HG03439 (cell line): ENCODE measurements around the gene GALNT10.

ENCODE experiments used
- ATAC-seq: cut with Tn5 transposase; IDR thresholded peaks from one replicate; pipeline ENCODE4 v1.9.1; 2021; ENCODE audit warnings: mild to moderate bottlenecking, moderate library complexity; ENCODE audit not compliant: unreplicated experiment

GALNT10 gene

GRCh38 chr5:154176181-154176580 is 14.4 kb upstream of the GALNT10 start:
- no peak for ATAC-seq

DNA sequence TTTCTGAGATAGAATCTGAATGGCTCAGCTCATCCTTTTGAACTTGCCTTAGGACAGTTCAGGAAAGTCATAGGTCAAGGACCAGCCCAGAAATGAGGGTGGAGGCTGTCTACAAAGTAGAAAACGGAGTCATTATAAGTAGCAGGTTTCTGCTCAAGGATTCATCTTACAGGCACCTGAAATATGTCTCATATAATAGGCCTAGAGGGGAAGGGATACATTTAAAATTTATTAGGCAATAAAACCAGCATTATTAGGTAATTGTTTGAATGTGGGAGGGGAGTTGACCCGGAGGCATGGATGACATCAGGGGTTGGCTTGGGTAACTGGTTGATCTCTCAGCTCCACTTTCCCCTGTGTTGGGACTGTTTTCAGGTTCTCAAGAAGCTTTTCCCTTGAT is 11.9 kb upstream of the GALNT10 start:
- no peak for ATAC-seq

GRCh38 chr5:154179846-154180710 is 10.5 kb upstream of the GALNT10 start:
- ATAC-seq = peak; percentile 89

- ATAC-seq = no peak
Observed at GRCh38 chr5:154181161-154181560, 9.4 kb upstream of the GALNT10 start.

GRCh38 chr5:154189256-154189818 is 1.2 kb upstream of the GALNT10 start:
- ATAC-seq = peak; percentile 14

GRCh38 chr5:154189819-154190594 is 526 bp upstream of the GALNT10 start:
- peak; percentile 81 for ATAC-seq

DNA sequence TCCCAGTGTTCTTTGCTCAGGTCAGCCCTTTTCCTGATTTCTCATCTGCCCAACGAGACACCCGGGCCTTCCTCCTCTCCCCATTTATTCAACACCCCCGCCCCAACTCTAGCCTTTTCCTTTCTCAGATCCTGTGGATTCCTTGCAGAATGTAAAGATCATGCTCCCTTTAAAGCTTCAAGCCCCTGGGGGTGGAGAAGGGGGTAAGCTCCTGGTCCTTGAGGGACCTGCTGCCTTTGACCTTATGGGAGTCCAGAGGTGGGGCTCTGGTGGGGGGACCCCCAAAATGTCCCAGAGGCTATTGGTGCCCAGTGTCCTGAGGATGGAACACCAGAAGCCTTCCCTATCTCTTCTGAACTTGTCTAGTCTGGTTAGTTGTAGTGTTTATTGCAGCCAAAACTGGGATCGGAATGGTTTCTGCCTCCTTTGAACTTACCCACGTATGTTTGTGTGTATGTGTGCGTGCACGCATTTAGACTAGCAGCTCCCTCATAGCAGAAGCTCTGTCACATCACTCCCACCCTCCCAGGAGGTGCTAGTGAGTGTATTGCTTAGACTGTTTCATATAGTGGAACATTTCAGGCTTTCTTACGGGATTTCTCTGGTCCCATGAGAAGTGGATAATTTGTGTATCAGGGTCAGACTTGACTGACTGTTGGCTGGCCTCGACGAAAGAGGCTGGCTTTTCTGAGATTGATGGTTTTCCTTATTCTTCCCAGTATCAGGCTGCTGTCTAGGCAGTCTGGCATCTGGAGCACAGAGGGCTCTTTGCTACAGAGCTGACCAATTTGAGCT is 1.1 kb downstream of the GALNT10 start:
- no peak for ATAC-seq

DNA sequence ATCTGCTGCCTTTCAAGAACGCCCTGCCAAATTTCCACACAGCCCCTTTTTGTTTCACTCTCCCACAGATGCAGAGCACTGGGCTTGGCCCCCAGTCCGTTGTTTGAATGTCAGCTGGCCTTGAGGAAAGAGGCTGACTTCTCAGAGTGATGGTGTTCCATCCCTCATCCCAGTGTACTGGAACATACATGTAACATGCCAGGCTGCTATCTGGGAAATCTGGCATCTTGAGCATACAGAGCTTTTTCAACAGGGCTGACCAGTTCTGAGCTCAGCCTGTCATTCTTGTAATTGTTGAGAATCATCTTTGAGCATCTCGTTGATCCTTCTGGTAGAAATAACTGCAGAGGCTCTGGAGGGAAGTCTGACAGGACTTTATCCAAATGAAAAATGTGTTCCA is 2.8 kb downstream of the GALNT10 start:
- no peak for ATAC-seq

DNA sequence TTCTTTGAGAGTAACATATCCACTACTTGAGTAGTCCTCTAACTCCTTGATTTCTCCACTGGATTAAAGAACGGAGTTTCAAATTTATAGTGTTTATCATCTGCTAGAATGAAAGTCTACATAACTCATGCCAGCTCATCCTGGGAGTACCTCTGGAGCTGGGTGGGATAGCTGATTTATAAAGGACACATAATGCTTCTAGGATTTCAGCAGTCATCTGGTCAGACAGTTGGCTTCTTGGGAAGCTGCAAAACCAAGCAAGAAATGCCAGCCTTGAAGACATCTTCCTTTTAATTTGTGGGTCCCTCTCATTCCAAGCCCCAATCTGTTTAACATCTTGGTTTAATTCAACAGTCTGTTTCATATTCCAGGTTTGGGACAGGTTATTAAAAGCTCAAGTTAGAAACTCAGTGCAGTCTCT is 3.2 kb downstream of the GALNT10 start:
- no peak for ATAC-seq

- no peak for ATAC-seq
Observed at GRCh38 chr5:154194345-154195329, 4.1 kb downstream of the GALNT10 start.

GRCh38 chr5:154196281-154196680 is 5.7 kb downstream of the GALNT10 start:
- ATAC-seq = no peak

GRCh38 chr5:154196955-154197652 is 6.6 kb downstream of the GALNT10 start:
- no peak for ATAC-seq

GRCh38 chr5:154197801-154198491 is 7.4 kb downstream of the GALNT10 start:
- ATAC-seq = no peak

- ATAC-seq = no peak
Observed at GRCh38 chr5:154198611-154199230, 8.2 kb downstream of the GALNT10 start.

GRCh38 chr5:154199263-154199662 is 8.7 kb downstream of the GALNT10 start:
- ATAC-seq = no peak

DNA sequence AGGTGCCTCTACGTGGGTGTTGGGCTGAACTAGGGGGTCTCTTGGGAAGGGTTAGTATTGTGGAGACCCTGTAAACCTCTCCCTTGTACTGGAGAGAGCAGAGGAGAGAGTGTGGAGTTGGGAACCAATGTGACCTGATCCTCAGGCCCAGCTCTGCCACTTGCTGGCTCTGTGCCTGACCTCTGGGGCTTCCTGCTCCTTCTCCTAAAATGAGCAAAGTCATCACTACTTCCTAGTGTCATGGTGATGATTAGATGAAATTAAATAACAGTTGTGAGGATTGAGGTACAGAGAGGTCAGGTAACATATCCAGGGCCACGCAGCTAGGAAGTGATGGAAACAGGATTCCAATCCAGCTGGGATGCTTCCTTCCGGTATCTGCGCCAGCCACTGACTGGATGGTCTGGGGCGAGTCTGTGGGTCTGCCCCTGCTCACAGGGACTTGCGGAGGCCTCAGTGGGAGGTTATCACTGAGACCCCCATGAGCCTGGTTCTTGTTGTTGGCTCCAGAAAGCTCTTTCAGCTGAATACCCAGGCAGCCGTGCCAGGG is 9.2 kb downstream of the GALNT10 start:
- no peak for ATAC-seq

DNA sequence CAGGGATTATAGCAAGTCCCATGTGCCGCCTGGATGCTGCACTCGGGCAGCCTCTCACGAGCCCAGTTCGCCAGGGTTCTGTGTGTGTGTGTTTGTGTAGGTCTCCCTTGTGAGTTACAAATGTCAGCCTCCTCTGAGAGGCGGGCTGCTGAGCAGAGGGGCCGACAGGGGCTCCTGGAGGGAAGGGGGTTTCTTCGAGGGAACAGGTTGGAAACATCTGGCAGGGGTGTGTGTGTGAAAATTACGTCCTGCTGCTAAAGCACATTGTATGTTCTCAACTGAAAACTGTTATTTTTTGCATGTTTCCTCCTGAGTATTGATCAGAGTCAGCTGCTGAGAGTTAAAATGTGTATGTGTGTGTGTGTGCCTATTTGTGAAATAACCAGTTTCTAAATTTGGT is 9.7 kb downstream of the GALNT10 start:
- no peak for ATAC-seq
